ENCODE data around the gene KCNK5.

The KCNK5 gene

GRCh38 chr6:39206250-39206721, 23.0 kb downstream of the KCNK5 start:
- DNase-seq (ENCODE audit: low read depth) = no peak
- H3K4me3 ChIP-seq (ENCODE audit: low read depth, low read length) = no peak overlapping the region
- TF ChIP-seq, protein P1, sequence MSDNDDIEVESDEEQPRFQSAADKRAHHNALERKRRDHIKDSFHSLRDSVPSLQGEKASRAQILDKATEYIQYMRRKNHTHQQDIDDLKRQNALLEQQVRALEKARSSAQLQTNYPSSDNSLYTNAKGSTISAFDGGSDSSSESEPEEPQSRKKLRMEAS (IDR thresholded peaks at IDR 0.05; ENCODE audit: low read depth, low read length) = no peak
- no peak for TF ChIP-seq CTCF (IDR thresholded peaks at IDR 0.05; ENCODE audit: low read depth, low read length)
- no peak for TF ChIP-seq POLR2A (IDR thresholded peaks at IDR 0.05; ENCODE audit: extremely low read depth, insufficient read length)
- TF ChIP-seq MYC (IDR thresholded peaks at IDR 0.05; ENCODE audit: low read depth, low read length) = no peak

DNA sequence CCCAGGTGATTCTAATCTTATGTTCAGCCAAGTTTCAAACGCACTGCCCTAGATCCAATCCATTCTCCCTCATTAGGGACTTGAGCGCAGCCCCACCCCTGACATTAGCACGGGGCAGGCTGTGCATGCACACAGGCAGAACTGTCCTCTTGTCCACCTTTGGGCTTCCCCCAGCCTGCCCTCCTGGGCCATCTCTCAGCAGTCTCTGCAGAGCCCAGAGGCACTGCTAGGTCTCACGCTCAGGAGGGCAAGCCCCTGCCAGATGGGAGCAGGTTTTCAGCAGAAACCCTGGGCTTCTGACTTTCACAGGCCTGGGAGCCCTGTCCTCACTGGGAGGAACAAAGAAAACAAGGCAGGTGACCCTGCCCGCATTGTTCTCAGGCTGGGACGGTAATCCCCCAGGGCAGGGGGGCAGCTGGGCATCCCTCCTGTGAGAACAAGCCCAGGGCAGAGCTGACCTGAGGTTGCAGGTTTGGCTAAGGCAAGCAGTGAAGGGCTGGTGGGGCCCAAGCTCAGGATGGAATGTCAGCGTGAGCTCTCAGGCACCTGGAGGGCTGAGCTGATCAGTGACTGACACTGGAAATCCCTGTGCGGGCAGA, 24.5 kb downstream of the KCNK5 start:
- TF ChIP-seq MYC (IDR thresholded peaks at IDR 0.05; ENCODE audit: low read depth, low read length) = no peak
- no peak for TF ChIP-seq POLR2A (IDR thresholded peaks at IDR 0.05; ENCODE audit: extremely low read depth, insufficient read length)
- no peak for TF ChIP-seq CTCF (IDR thresholded peaks at IDR 0.05; ENCODE audit: low read depth, low read length)
- no peak for DNase-seq (ENCODE audit: low read depth)
- no peak overlapping the region for H3K4me3 ChIP-seq (ENCODE audit: low read depth, low read length)

- TF ChIP-seq MYC (IDR thresholded peaks at IDR 0.05; ENCODE audit: low read depth, low read length) (no peak), POLR2A (IDR thresholded peaks at IDR 0.05; ENCODE audit: extremely low read depth, insufficient read length) (no peak), CTCF (IDR thresholded peaks at IDR 0.05; ENCODE audit: low read depth, low read length) (no peak)
- TF ChIP-seq, protein P1 (IDR thresholded peaks at IDR 0.05; ENCODE audit: low read depth, low read length) = no peak
- no peak overlapping the region for H3K4me3 ChIP-seq (ENCODE audit: low read depth, low read length)
- DNase-seq (ENCODE audit: low read depth) = no peak
Measured at GRCh38 chr6:39204160-39204495, 25.1 kb downstream of the KCNK5 start.

- TF ChIP-seq, protein P1 (IDR thresholded peaks at IDR 0.05; ENCODE audit: low read depth, low read length) = no peak
- TF ChIP-seq CTCF (IDR thresholded peaks at IDR 0.05; ENCODE audit: low read depth, low read length) (no peak), POLR2A (IDR thresholded peaks at IDR 0.05; ENCODE audit: extremely low read depth, insufficient read length) (no peak), MYC (IDR thresholded peaks at IDR 0.05; ENCODE audit: low read depth, low read length) (no peak)
- no peak overlapping the region for H3K4me3 ChIP-seq (ENCODE audit: low read depth, low read length)
- no peak for DNase-seq (ENCODE audit: low read depth)
Measured at GRCh38 chr6:39203436-39204159, 25.7 kb downstream of the KCNK5 start.

DNA sequence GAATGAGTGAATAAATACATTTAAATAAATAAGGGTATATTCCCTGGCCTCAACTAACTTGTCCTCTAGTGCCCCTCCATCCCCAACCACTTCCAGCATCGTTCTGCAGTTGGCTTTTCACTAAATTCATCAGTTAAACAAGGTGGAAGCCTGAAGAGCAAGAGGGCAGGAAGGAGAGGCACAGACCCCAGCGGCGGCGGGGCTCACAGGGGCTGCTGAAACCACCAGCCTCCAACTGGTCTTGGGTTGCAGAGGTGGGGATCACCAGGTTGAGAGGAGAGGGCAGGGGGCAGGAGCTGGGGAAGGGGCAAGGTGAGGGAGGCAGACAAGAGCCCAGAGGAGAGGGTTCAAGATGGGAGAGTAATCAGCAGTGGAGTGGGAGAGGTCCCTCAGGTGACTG, 27.1 kb downstream of the KCNK5 start:
- no peak for DNase-seq (ENCODE audit: low read depth)
- H3K4me3 ChIP-seq (ENCODE audit: low read depth, low read length) = no peak overlapping the region
- TF ChIP-seq MYC (IDR thresholded peaks at IDR 0.05; ENCODE audit: low read depth, low read length) (no peak), POLR2A (IDR thresholded peaks at IDR 0.05; ENCODE audit: extremely low read depth, insufficient read length) (no peak), CTCF (IDR thresholded peaks at IDR 0.05; ENCODE audit: low read depth, low read length) (no peak)
- TF ChIP-seq, protein P1 (IDR thresholded peaks at IDR 0.05; ENCODE audit: low read depth, low read length) = no peak

Measured in NB4 (cell line).